H9 (cell line): Measurements from ENCODE around the gene NMU. TPM values are rescaled to one million over a fixed set of nuclear protein-coding genes. Genes with fewer than 3 reads are reported as not detected.
A peak's percentile ranks its signal among the peaks of the same experiment; 100 is the strongest.

Experiments
- DNase-seq: peaks from one replicate; pipeline ENCODE4 v3.0.0-alpha.2; 2017
- H2AFZ ChIP-seq: one replicate; pipeline ENCODE4 v1.6.1; 2013; ENCODE audit warnings: mild to moderate bottlenecking, low read length, control low read depth, moderate library complexity
- H2AK5ac ChIP-seq: 2 replicates; pipeline ENCODE4 v1.6.1; 2013; ENCODE audit warnings: low read length, control low read depth, mixed read lengths; ENCODE audit not compliant: insufficient read length
- H2BK120ac ChIP-seq: one replicate; pipeline ENCODE4 v1.6.1; 2013; ENCODE audit warnings: low read depth, mild to moderate bottlenecking, low read length, control low read depth, inconsistent platforms; ENCODE audit not compliant: poor library complexity, severe bottlenecking
- H2BK12ac ChIP-seq: 2 replicates; pipeline ENCODE4 v1.6.1; 2013; ENCODE audit warnings: low read length, control low read depth, mixed read lengths, low read depth; ENCODE audit not compliant: insufficient read length
- H2BK15ac ChIP-seq: 2 replicates; pipeline ENCODE4 v1.6.1; 2013; ENCODE audit warnings: low read depth, low read length, control low read depth
- H2BK20ac ChIP-seq: one replicate; pipeline ENCODE4 v1.6.1; 2013; ENCODE audit warnings: low read depth, mild to moderate bottlenecking, low read length, control low read depth, inconsistent platforms; ENCODE audit not compliant: poor library complexity, severe bottlenecking
- H2BK5ac ChIP-seq: 2 replicates; pipeline ENCODE4 v1.6.1; 2013; ENCODE audit warnings: low read length, control low read depth, mixed read lengths; ENCODE audit not compliant: insufficient read length
- H3K14ac ChIP-seq: 2 replicates; pipeline ENCODE4 v1.6.1; 2013; ENCODE audit warnings: low read length, control low read depth; ENCODE audit not compliant: insufficient read depth
- H3K18ac ChIP-seq: 2 replicates; pipeline ENCODE4 v1.6.1; 2013; ENCODE audit warnings: low read depth, mild to moderate bottlenecking, mixed read lengths, low read length, control low read depth; ENCODE audit not compliant: insufficient read length
- H3K23ac ChIP-seq: 2 replicates; pipeline ENCODE4 v1.6.1; 2013; ENCODE audit warnings: low read length, control low read depth, mixed read lengths, low read depth; ENCODE audit not compliant: insufficient read length
- H3K23me2 ChIP-seq: 2 replicates; pipeline ENCODE4 v1.6.1; 2013; ENCODE audit warnings: low read depth, mild to moderate bottlenecking, mixed read lengths, low read length, control low read depth; ENCODE audit not compliant: insufficient read length, poor library complexity, severe bottlenecking
- H3K27ac ChIP-seq: 2 replicates; pipeline ENCODE4 v1.5.1; 2013; ENCODE audit warnings: low read length, control low read depth, mixed read lengths, low read depth; ENCODE audit not compliant: insufficient read length
- H3K27me3 ChIP-seq: 2 replicates; pipeline ENCODE4 v1.6.1; 2013; ENCODE audit warnings: low read length, control low read depth, inconsistent platforms; ENCODE audit not compliant: insufficient read depth
- H3K4ac ChIP-seq: 2 replicates; pipeline ENCODE4 v1.6.1; 2013; ENCODE audit warnings: low read depth, mild to moderate bottlenecking, control low read depth, inconsistent platforms, low read length, moderate library complexity
- H3K4me1 ChIP-seq: 2 replicates; pipeline ENCODE4 v1.6.1; 2013; ENCODE audit warnings: low read length, control low read depth, inconsistent platforms; ENCODE audit not compliant: insufficient read depth
- H3K4me2 ChIP-seq: 2 replicates; pipeline ENCODE4 v1.6.1; 2013; ENCODE audit warnings: low read length, control low read depth, mixed read lengths; ENCODE audit not compliant: insufficient read length, insufficient read depth
- H3K56ac ChIP-seq: 2 replicates; pipeline ENCODE4 v1.6.1; 2013; ENCODE audit warnings: low read depth, mild to moderate bottlenecking, mixed read lengths, low read length, control low read depth; ENCODE audit not compliant: insufficient read length
- H3K79me1 ChIP-seq: 2 replicates; pipeline ENCODE4 v1.6.1; 2013; ENCODE audit warnings: low read depth, mild to moderate bottlenecking, moderate library complexity, low read length, control low read depth, inconsistent platforms; ENCODE audit not compliant: insufficient read depth, poor library complexity, severe bottlenecking
- H3K79me2 ChIP-seq: 2 replicates; pipeline ENCODE4 v1.6.1; 2013; ENCODE audit warnings: low read length, control low read depth, inconsistent platforms; ENCODE audit not compliant: insufficient read depth
- H3K9ac ChIP-seq: 2 replicates; pipeline ENCODE4 v1.6.1; 2013; ENCODE audit warnings: low read length, control low read depth, mixed read lengths; ENCODE audit not compliant: insufficient read length; ENCODE audit errors: extremely low read depth
- H3K9me3 ChIP-seq: one replicate; pipeline ENCODE4 v1.6.1; 2013; ENCODE audit warnings: low read depth, low read length, inconsistent platforms; ENCODE audit not compliant: control insufficient read depth
- H3T11ph ChIP-seq: one replicate; pipeline ENCODE4 v1.6.1; 2013; ENCODE audit warnings: mild to moderate bottlenecking, low read length, control low read depth, inconsistent platforms
- H4K20me1 ChIP-seq: one replicate; pipeline ENCODE4 v1.6.1; 2013; ENCODE audit not compliant: control insufficient read depth, insufficient read length, insufficient read depth
- H4K5ac ChIP-seq: 2 replicates; pipeline ENCODE4 v1.6.1; 2013; ENCODE audit warnings: low read depth, mild to moderate bottlenecking, mixed read lengths, low read length, control low read depth; ENCODE audit not compliant: insufficient read length
- H4K8ac ChIP-seq: replicated peaks from 2 replicates; pipeline ENCODE4 v1.6.1; 2013; ENCODE audit warnings: low read length, control low read depth, mixed read lengths, low read depth; ENCODE audit not compliant: insufficient read length
- H4K91ac ChIP-seq: 2 replicates; pipeline ENCODE4 v1.6.1; 2013; ENCODE audit warnings: low read depth, mild to moderate bottlenecking, moderate library complexity, mixed read lengths, low read length, control low read depth; ENCODE audit not compliant: insufficient read length
- H3K27ac Mint-ChIP-seq, 3 experiments: 2 replicates in 2 of 3; 3 replicates in 1 of 3; pipeline ENCODE4 v1.8.0; 2020 to 2021; ENCODE audit warnings: mixed read lengths in 3 of 3, mild to moderate bottlenecking in 1 of 3, moderate library complexity in 1 of 3
- H3K27me3 Mint-ChIP-seq: 2 replicates; pipeline ENCODE4 v1.8.0; 2021; ENCODE audit warnings: low read depth, mild to moderate bottlenecking, moderate library complexity, mixed read lengths
- H3K36me3 Mint-ChIP-seq, 3 experiments: 2 replicates in 2 of 3; 3 replicates in 1 of 3; pipeline ENCODE4 v1.8.0; 2020 to 2021; ENCODE audit warnings: low read depth in 3 of 3, mixed read lengths in 3 of 3; ENCODE audit not compliant: insufficient read depth in 1 of 3
- H3K4me1 Mint-ChIP-seq, 2 experiments: 2 replicates each; pipeline ENCODE4 v1.8.0; 2020; ENCODE audit warnings: mixed read lengths in 2 of 2
- H3K4me3 Mint-ChIP-seq, 2 experiments: 2 replicates in 1 of 2; 3 replicates in 1 of 2; pipeline ENCODE4 v1.8.0; 2020 to 2021; ENCODE audit warnings: mild to moderate bottlenecking in 2 of 2, mixed read lengths in 2 of 2, moderate library complexity in 1 of 2
- H3K9me3 Mint-ChIP-seq, 2 experiments: 2 replicates in 1 of 2; 3 replicates in 1 of 2; pipeline ENCODE4 v1.8.0; 2020; ENCODE audit warnings: mild to moderate bottlenecking in 2 of 2, mixed read lengths in 2 of 2, moderate library complexity in 1 of 2
- CTCF ChIP-seq: fragments of 200-600 bp; sonication (generic); conservative IDR thresholded peaks from 3 replicates; pipeline ENCODE4 v1.8.0; 2021; ENCODE audit warnings: antibody characterized with exemption, mild to moderate bottlenecking
- WGBS: extraction: QIAGEN DNeasy Blood & Tissue Kit; methylation state at CpG from one replicate; pipeline ENCODE4 v1.1.7; 2013; ENCODE audit warnings: missing lambda C conversion rate, low lambda C conversion rate, mixed read lengths; ENCODE audit not compliant: insufficient read length; ENCODE audit errors: extremely low coverage; 5-methylcytosine and 5-hydroxymethylcytosine counted together
- total RNA-seq: library from RNA; stranded (reverse); gene quantifications from 2 replicates; pipeline ENCODE4 v1.2.1, GENCODE V29; 2021

The NMU gene
- total RNA-seq, 1 experiment from 2014 or later = 12.9 TPM

- Mint-ChIP-seq H3K4me1 (peaks cover 43 to 45% of the 10 kb centered on the region in 2 experiments), H3K27me3 (no peaks in the 10 kb centered on the region), H3K9me3 (no peaks in the 10 kb centered on the region), H3K4me3 (peak overlapping the region; percentile 92 to 94), H3K36me3 (no peaks in the 10 kb centered on the region), H3K27ac (no peak overlapping the region)
- H3T11ph ChIP-seq = no peak overlapping the region
- no peak for TF ChIP-seq CTCF
- H4K20me1 ChIP-seq = no peaks in the 10 kb centered on the region
- no peak overlapping the region for H4K91ac ChIP-seq
- H2AFZ ChIP-seq = no peak overlapping the region
- no peak overlapping the region for H2BK5ac ChIP-seq
- no peak overlapping the region for H2BK12ac ChIP-seq
- no peak overlapping the region for H3K23ac ChIP-seq
- no peak overlapping the region for H2AK5ac ChIP-seq
- no peaks in the 10 kb centered on the region for H3K9me3 ChIP-seq
- H3K18ac ChIP-seq = peak overlapping the region; percentile 79
- peaks cover 6% of the 10 kb centered on the region for H3K23me2 ChIP-seq
- H4K5ac ChIP-seq = no peak overlapping the region
- H3K9ac ChIP-seq = peak overlapping the region; percentile 36
- peaks cover 8% of the 10 kb centered on the region; the same call in 1 of the 2 replicates for H3K4me1 ChIP-seq
- H3K27ac ChIP-seq = no peak overlapping the region
- no peak overlapping the region for H2BK15ac ChIP-seq
- H3K56ac ChIP-seq = no peak overlapping the region
- peaks cover 9% of the 10 kb centered on the region; the same call in 1 of the 2 replicates for H3K79me2 ChIP-seq
- H3K4ac ChIP-seq = no peak overlapping the region
- peak overlapping the region; percentile 85; the same call in 1 of the 2 replicates for H3K14ac ChIP-seq
- no peaks in the 10 kb centered on the region for H3K79me1 ChIP-seq
- no peak overlapping the region for H3K4me2 ChIP-seq
- H2BK120ac ChIP-seq = no peak overlapping the region
- WGBS = no CpG with 5 or more reads among the region's 16 CpGs
- H2BK20ac ChIP-seq = no peak overlapping the region
- H4K8ac ChIP-seq = no peak overlapping the region
- no peaks in the 10 kb centered on the region for H3K27me3 ChIP-seq
- DNase-seq = no peak
These were observed 89.7 kb downstream of the NMU start for GRCh38 chr4:55546506-55546755.
